GM18502 (cell line): Measurements from ENCODE around the gene RNF103.
A peak's percentile ranks its signal among the peaks of the same experiment; 100 is the strongest.
"Not testable (repeated sequence)": the region's sequence is repeated elsewhere in the genome, so short reads cannot be mapped to it uniquely, and the experiment has no call there.

ENCODE experiments used
- ATAC-seq: cut with Tn5 transposase; IDR thresholded peaks from one replicate; pipeline ENCODE4 v1.9.1; 2021; ENCODE audit warnings: mild to moderate bottlenecking; ENCODE audit not compliant: unreplicated experiment, poor library complexity

The RNF103 gene

GRCh38 chr2:86623494-86624266, at the start of gene RNF103:
TSS of gene RNF103 (minus strand) at chr2:86623865. CDS start at chr2:86622886, 979 bp downstream.
- peak; percentile 90 for ATAC-seq

- ATAC-seq: no peak
These were observed 49.3 kb upstream of the RNF103 start for GRCh38 chr2:86673011-86673410.

- ATAC-seq: no peak
These were observed 48.4 kb upstream of the RNF103 start for GRCh38 chr2:86672027-86672545.

GRCh38 chr2:86671337-86671981, 47.8 kb upstream of the RNF103 start:
- ATAC-seq: no peak

GRCh38 chr2:86669323-86669722, 45.7 kb upstream of the RNF103 start:
- ATAC-seq: not testable (repeated sequence)

DNA sequence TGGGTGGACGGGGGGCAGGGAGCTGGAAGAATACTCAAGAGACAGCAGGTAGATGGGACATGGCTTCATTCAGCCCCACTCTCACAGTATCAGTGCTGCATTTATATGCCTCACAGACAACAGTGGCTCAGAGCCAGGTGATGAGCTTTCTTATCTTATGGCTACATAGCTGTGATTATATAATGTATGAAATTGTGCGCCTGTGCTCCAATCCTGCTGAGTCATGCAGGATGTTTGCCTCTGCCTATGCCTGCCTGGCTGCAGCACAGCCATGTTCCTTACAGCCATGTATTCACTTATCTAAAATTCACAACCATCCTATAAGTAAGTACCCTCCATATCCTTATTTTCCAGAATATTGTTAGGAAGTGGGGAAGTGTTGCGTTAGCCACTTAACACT, 37.7 kb upstream of the RNF103 start:
- ATAC-seq: no peak

- no peak for ATAC-seq
These were observed 26.5 kb upstream of the RNF103 start for GRCh38 chr2:86650188-86650587.

DNA sequence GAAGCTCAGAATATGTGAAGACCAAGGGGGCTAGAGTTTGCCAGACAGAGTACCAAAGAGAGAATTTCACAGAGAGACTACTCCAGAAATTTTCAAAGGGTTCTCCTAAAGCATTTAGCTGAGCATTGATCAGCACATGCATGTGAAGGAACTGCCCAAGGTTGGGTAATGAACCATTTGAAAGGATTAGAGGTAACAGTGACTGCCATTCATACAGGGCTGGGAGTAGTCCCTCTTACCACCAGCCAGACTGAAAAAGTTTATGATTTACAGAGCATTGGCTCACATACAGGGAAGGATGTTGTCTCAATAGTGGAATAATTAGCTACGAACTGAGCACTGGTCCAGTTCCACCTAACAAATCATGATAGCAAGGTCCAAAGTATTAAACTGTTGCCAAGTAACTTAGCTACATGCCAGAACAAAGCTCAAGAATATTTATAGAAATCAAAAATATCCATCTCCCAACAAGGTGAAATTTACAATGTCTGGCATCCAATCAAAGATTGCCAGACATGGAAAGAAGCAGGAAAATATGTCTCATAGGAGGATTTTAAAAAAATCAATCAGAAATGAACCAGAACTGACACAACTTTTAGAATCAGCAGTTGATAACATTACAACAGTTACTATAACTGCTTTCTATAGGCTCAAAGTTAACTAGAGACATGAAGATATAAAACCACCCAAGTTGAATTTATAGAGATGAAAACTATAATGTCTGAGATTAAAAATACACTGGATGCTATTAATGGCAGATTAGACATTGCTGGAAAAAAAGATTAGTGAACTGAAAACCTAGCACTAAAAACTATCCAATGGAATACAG, 25.7 kb upstream of the RNF103 start:
- ATAC-seq: no peak

DNA sequence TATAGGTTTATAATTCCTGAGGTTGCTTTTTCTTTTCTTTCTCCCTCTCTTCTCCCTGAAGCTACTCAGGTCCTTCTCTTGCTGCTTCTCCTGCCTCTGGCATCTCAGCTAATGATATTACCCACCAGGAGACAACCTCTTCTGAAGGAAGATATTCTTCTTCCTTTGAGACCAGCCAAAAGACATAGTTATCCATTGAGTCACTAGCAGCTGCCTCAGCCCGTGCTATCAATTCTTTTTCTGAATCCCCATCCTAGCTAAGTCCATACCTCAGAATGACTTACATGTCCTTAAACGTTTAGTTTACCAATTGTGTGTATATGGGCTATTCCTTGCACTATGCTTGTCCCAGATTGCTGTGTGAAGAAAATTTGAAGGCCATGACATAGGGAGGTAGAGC, 25.0 kb upstream of the RNF103 start:
- no peak for ATAC-seq

- ATAC-seq: no peak
These were observed 23.2 kb upstream of the RNF103 start for GRCh38 chr2:86646865-86647264.

GRCh38 chr2:86646329-86646728, 22.7 kb upstream of the RNF103 start:
- no peak for ATAC-seq

DNA sequence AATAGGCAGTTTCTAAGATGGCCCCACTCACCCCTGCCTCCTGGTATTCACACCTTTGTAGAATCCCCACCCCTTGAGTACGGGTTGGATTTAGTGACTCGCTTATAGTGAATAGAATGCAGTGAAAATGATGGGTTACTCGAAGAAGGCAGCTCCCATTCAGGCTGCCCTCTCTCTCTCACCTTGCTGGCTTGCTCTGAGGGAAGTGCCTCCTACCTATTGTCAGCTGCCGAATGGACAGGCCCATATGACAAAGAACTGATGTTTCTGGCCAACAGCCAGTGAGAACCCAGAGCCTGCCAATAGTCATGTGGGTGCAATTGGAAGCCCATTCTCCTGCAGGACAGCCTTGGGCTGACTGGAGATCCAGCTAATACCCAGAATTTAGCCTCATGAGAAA, 22.1 kb upstream of the RNF103 start:
- no peak for ATAC-seq

GRCh38 chr2:86638712-86639111, 15.0 kb upstream of the RNF103 start:
- ATAC-seq: no peak

GRCh38 chr2:86636842-86637241, 13.2 kb upstream of the RNF103 start:
- no peak for ATAC-seq

- ATAC-seq: no peak
These were observed 10.7 kb upstream of the RNF103 start for GRCh38 chr2:86634352-86634751.

DNA sequence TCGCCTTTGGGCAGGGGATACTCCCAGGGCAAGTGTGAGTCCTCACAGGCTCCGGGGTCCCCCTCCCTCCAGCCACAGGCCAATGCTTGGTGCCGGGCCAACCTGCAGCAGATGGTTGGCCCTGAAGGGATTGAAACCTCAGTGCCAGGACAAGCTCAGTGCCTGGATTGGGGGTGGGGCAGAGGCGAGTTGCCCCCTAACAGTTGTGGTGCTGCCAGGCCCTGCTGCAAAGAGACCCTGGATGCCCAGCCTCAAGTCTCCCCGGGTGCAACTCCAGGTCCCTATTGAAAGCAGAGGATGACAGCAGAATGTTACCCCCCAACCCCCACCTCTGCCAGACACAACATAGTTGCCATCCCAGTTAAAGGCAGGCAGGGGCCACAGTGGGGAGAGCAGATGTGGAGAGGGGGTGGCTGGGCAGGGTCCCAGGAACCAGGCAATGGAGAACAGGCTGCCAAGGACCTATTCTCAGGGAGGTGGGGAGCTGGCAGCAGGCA, 9.5 kb upstream of the RNF103 start:
- ATAC-seq: no peak

- ATAC-seq: no peak
These were observed 9.0 kb upstream of the RNF103 start for GRCh38 chr2:86632672-86633071.

DNA sequence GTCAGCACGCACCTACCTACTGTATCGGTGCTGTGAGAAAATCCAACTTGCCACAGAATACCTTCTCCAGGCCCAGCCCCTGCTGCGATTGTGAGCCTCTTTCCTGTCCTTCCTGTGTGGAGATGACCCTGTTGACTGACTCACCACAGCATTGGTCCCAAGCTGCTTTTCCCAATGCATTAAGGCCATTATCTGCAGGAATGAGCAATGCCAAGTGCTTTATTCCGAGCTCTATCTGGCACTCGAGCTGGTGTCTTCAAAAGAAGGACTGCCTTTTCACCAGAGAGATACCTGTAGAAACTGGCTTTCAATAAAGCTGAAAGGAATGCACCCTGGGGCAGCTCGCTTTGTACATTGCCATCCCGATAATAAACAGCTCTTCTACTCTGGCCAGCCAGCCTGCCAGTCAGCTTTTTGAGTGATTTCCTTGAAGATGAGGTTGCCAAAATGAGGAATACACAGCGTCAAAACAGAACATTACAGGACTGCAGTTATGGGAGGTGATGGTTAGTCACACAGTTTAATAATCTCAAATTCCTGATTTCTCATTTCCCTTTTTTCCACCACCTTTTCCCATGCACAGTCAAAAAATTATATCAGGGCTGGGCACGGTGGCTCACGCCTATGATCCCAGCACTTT, 8.3 kb upstream of the RNF103 start:
- ATAC-seq: no peak

- no peak for ATAC-seq
These were observed 4.4 kb upstream of the RNF103 start for GRCh38 chr2:86628091-86628522.

- ATAC-seq: no peak
These were observed 3.9 kb upstream of the RNF103 start for GRCh38 chr2:86627550-86627949.
